AG09309 (cell line): ENCODE results near the gene SSX4B.
"Not testable (repeated sequence)": the region's sequence is repeated elsewhere in the genome, so short reads cannot be mapped to it uniquely, and the experiment has no call there.

Experiments
- DNase-seq: peaks from one replicate; pipeline ENCODE4 v3.0.0-alpha.2; 2010; ENCODE audit warnings: low read depth
- H3K4me3 ChIP-seq: 2 replicates; pipeline ENCODE4 v1.5.1; 2011; ENCODE audit warnings: mild to moderate bottlenecking, low read depth, low read length, moderate library complexity; ENCODE audit not compliant: control insufficient read depth
- CTCF ChIP-seq: IDR thresholded peaks from 2 replicates; pipeline ENCODE4 v1.5.1; 2011; ENCODE audit warnings: mild to moderate bottlenecking, low read depth, low read length, inconsistent platforms; ENCODE audit not compliant: insufficient read depth, control insufficient read depth; ENCODE audit errors: missing control alignments

The SSX4B gene

GRCh38 chrX:48411860-48412259 is at the start of gene SSX4B:
Gene SSX4B (minus strand): TSS chrX:48411960. CDS start chrX:48411372, 588 bp downstream.
- DNase-seq, H3K4me3 ChIP-seq: not testable (repeated sequence)

- no peak for TF ChIP-seq CTCF
- H3K4me3 ChIP-seq = no peak overlapping the region
- DNase-seq = no peak
Measured at GRCh38 chrX:48460606-48461005, 48.8 kb upstream of the SSX4B start.

- DNase-seq = no peak
- no peak overlapping the region for H3K4me3 ChIP-seq
- TF ChIP-seq CTCF = no peak
Measured at GRCh38 chrX:48460031-48460430, 48.3 kb upstream of the SSX4B start.

- no peak for TF ChIP-seq CTCF
- no peak for DNase-seq
- H3K4me3 ChIP-seq = no peak overlapping the region
Measured at GRCh38 chrX:48459483-48459882, 47.7 kb upstream of the SSX4B start.

- no peak for DNase-seq
- TF ChIP-seq CTCF = no peak
Measured at GRCh38 chrX:48458711-48459110, 47.0 kb upstream of the SSX4B start.

GRCh38 chrX:48456628-48457331 is 45.0 kb upstream of the SSX4B start:
- DNase-seq = no peak
- no peak overlapping the region for H3K4me3 ChIP-seq
- TF ChIP-seq CTCF = no peak

More at GRCh38 chrX:48458711-48459110, 47.0 kb upstream of the SSX4B start:
- no peak overlapping the region for H3K4me3 ChIP-seq

GRCh38 chrX:48451708-48452107 is 39.9 kb upstream of the SSX4B start:
- no peak overlapping the region for H3K4me3 ChIP-seq
- no peak for TF ChIP-seq CTCF
- DNase-seq = no peak
